Esophagus squamous epithelium (tissue), 4 donors: ENCODE results near the gene GLRX5.

Source experiments
- CTCF ChIP-seq, 6 experiments: fragments of 450-650 bp in 4 of 6; fragments of 200-600 bp in 2 of 6; sonication (generic) in 2 of 6; IDR thresholded peaks; one replicate each; pipeline ENCODE4 v1.5.1; 2016 to 2019; ENCODE audit warnings: antibody characterized with exemption in 6 of 6, mild to moderate bottlenecking in 4 of 6, moderate library complexity in 4 of 6
- POLR2A ChIP-seq, 4 donors: fragments of 450-650 bp; IDR thresholded peaks; one replicate each; pipeline ENCODE4 v1.6.1; 2017; ENCODE audit warnings: antibody characterized with exemption in 4 of 4, mild to moderate bottlenecking in 4 of 4, moderate library complexity in 3 of 4

- TF ChIP-seq CTCF (IDR thresholded peaks at IDR 0.05) (no peak), POLR2A (IDR thresholded peaks at IDR 0.05) (no peak)
Measured at GRCh38 chr14:95522556-95522955, 12.3 kb upstream of the GLRX5 start.
